Activated gamma-delta T cell (primary cell): ENCODE measurements around the gene FAM83G.
"Not testable (repeated sequence)": the region's sequence is repeated elsewhere in the genome, so short reads cannot be mapped to it uniquely, and the experiment has no call there.

Source experiments
- DNase-seq: peaks from one replicate; lab custom pipeline; 2025; lab: John Stamatoyannopoulos, UW
- total RNA-seq, 2 donors: gene quantifications; one replicate each; lab custom pipeline; 2026; lab: John Stamatoyannopoulos, UW

FAM83G gene
- 56.4 to 59.2 reads per million in 2 donors for total RNA-seq

- peak; percentile 87 for DNase-seq
These were observed at the start of gene FAM83G for GRCh38 chr17:19004421-19005136. Gene FAM83G, minus strand, starts transcription at chr17:19004764. Its CDS starts 723 bp downstream, at chr17:19004041.

- not testable (repeated sequence) for DNase-seq
These were observed 44.3 kb upstream of the FAM83G start for GRCh38 chr17:19048826-19049225.

GRCh38 chr17:19047510-19047909, 42.9 kb upstream of the FAM83G start:
- DNase-seq: not testable (repeated sequence)

GRCh38 chr17:19046782-19047375, 42.3 kb upstream of the FAM83G start, which contains the start of gene GRAP:
Gene GRAP, minus strand, starts transcription at chr17:19046957. Its CDS starts 31 bp downstream, at chr17:19046926.
- not testable (repeated sequence) for DNase-seq

- DNase-seq: not testable (repeated sequence)
These were observed 40.1 kb upstream of the FAM83G start for GRCh38 chr17:19044643-19045042.

- not testable (repeated sequence) for DNase-seq
These were observed 38.5 kb upstream of the FAM83G start for GRCh38 chr17:19043032-19043431.

GRCh38 chr17:19042369-19042768, 37.8 kb upstream of the FAM83G start:
- DNase-seq: not testable (repeated sequence)

GRCh38 chr17:19041871-19042270, 37.3 kb upstream of the FAM83G start:
- DNase-seq: not testable (repeated sequence)

GRCh38 chr17:19040350-19040749, 35.8 kb upstream of the FAM83G start:
- DNase-seq: not testable (repeated sequence)

GRCh38 chr17:19038730-19039129, 34.2 kb upstream of the FAM83G start:
- DNase-seq: not testable (repeated sequence)

GRCh38 chr17:19038007-19038406, 33.4 kb upstream of the FAM83G start:
- DNase-seq: not testable (repeated sequence)

- DNase-seq: not testable (repeated sequence)
These were observed 33.0 kb upstream of the FAM83G start for GRCh38 chr17:19037547-19037946.

GRCh38 chr17:19036186-19036585, 31.6 kb upstream of the FAM83G start:
- not testable (repeated sequence) for DNase-seq

GRCh38 chr17:19032377-19032988, 27.9 kb upstream of the FAM83G start:
- DNase-seq: not testable (repeated sequence)

- not testable (repeated sequence) for DNase-seq
These were observed 27.2 kb upstream of the FAM83G start for GRCh38 chr17:19031729-19032128.

GRCh38 chr17:19030771-19031449, 26.3 kb upstream of the FAM83G start:
- DNase-seq: not testable (repeated sequence)

- DNase-seq: not testable (repeated sequence)
These were observed 25.2 kb upstream of the FAM83G start for GRCh38 chr17:19029740-19030139.

GRCh38 chr17:19028671-19029070, 24.1 kb upstream of the FAM83G start:
- not testable (repeated sequence) for DNase-seq

- no peak for DNase-seq
These were observed 19.8 kb upstream of the FAM83G start for GRCh38 chr17:19024101-19025078.

- DNase-seq: no peak
These were observed 18.8 kb upstream of the FAM83G start for GRCh38 chr17:19023209-19023999.
